IPS DF 6.9 (cell line): ENCODE data around the gene MUC5AC.
"Not testable (repeated sequence)": the region's sequence is repeated elsewhere in the genome, so short reads cannot be mapped to it uniquely, and the experiment has no call there.

Source experiments
- DNase-seq: peaks from one replicate; pipeline ENCODE4 v3.0.0-alpha.2; 2013; ENCODE audit warnings: low read depth, low spot score
- H3K27ac ChIP-seq: one replicate; pipeline ENCODE4 v1.5.1; 2013; ENCODE audit warnings: low read length, control low read depth
- H3K27me3 ChIP-seq: 2 replicates; pipeline ENCODE4 v1.6.1; 2013; ENCODE audit warnings: mild to moderate bottlenecking, low read length; ENCODE audit not compliant: control insufficient read depth, insufficient read depth
- H3K36me3 ChIP-seq: 2 replicates; pipeline ENCODE4 v1.6.1; 2013; ENCODE audit warnings: low read length; ENCODE audit not compliant: control insufficient read depth, insufficient read depth
- H3K4me1 ChIP-seq: 2 replicates; pipeline ENCODE4 v1.6.1; 2013; ENCODE audit warnings: low read length; ENCODE audit not compliant: control insufficient read depth, insufficient read depth
- H3K4me3 ChIP-seq: 2 replicates; pipeline ENCODE4 v1.5.1; 2013; ENCODE audit warnings: mild to moderate bottlenecking, low read length
- H3K9me3 ChIP-seq: 2 replicates; pipeline ENCODE4 v1.6.1; 2013; ENCODE audit warnings: low read length, inconsistent platforms; ENCODE audit not compliant: control insufficient read depth, insufficient read depth
- WGBS: extraction: QIAGEN DNeasy Blood & Tissue Kit; methylation state at CpG from one replicate; pipeline ENCODE4 v1.1.7; 2013; ENCODE audit warnings: mixed read lengths, missing lambda C conversion rate; ENCODE audit not compliant: insufficient read length, insufficient coverage; 5-methylcytosine and 5-hydroxymethylcytosine counted together

Gene MUC5AC

GRCh38 chr11:1244557-1244956 lies 86.8 kb downstream of the MUC5AC start:
- H3K4me3 ChIP-seq, H3K36me3 ChIP-seq, H3K27ac ChIP-seq, H3K4me1 ChIP-seq, H3K9me3 ChIP-seq, H3K27me3 ChIP-seq, DNase-seq: not testable (repeated sequence)
- WGBS, result no CpG with 5 or more reads among the region's 9 CpGs

- not testable (repeated sequence) for H3K4me1 ChIP-seq, H3K27me3 ChIP-seq, H3K9me3 ChIP-seq, H3K4me3 ChIP-seq, H3K36me3 ChIP-seq, H3K27ac ChIP-seq, DNase-seq
- WGBS, result no CpG with 5 or more reads among the region's 14 CpGs
Measured at GRCh38 chr11:1245717-1246116, 88.0 kb downstream of the MUC5AC start.

GRCh38 chr11:1246301-1246700 lies 88.5 kb downstream of the MUC5AC start:
- H3K9me3 ChIP-seq, H3K27ac ChIP-seq, H3K4me3 ChIP-seq, DNase-seq, H3K27me3 ChIP-seq, H3K36me3 ChIP-seq, H3K4me1 ChIP-seq: not testable (repeated sequence)
- WGBS, result no CpG with 5 or more reads among the region's 14 CpGs

GRCh38 chr11:1247026-1247425 lies 89.3 kb downstream of the MUC5AC start:
- H3K4me3 ChIP-seq, H3K4me1 ChIP-seq, H3K36me3 ChIP-seq, H3K27me3 ChIP-seq, H3K9me3 ChIP-seq, H3K27ac ChIP-seq, DNase-seq: not testable (repeated sequence)
- WGBS, result no CpG with 5 or more reads among the region's 14 CpGs

GRCh38 chr11:1248951-1249350 lies 91.2 kb downstream of the MUC5AC start:
- H3K4me1 ChIP-seq, H3K9me3 ChIP-seq, H3K27me3 ChIP-seq, DNase-seq, H3K27ac ChIP-seq, H3K36me3 ChIP-seq, H3K4me3 ChIP-seq: not testable (repeated sequence)
- WGBS, result no CpG with 5 or more reads among the region's 18 CpGs

GRCh38 chr11:1250411-1250810 lies 92.7 kb downstream of the MUC5AC start:
- not testable (repeated sequence) for H3K4me1 ChIP-seq, H3K27ac ChIP-seq
- WGBS, result no CpG with 5 or more reads among the region's 12 CpGs

More at GRCh38 chr11:1250411-1250810, 92.7 kb downstream of the MUC5AC start:
- H3K9me3 ChIP-seq, DNase-seq, H3K27me3 ChIP-seq, H3K36me3 ChIP-seq, H3K4me3 ChIP-seq: not testable (repeated sequence)
